HEK293T (cell line): ENCODE data around the gene BUD13.

ENCODE experiments used
- ARNT ChIP-seq: fragments of 450-650 bp; IDR thresholded peaks from 2 replicates; pipeline ENCODE4 v1.6.1; 2017; ENCODE audit warnings: mild to moderate bottlenecking
- BHLHE40 ChIP-seq: fragments of 450-650 bp; IDR thresholded peaks from 2 replicates; pipeline ENCODE4 v1.6.1; 2016; ENCODE audit warnings: mild to moderate bottlenecking, moderate library complexity, borderline replicate concordance
- FOXM1 ChIP-seq: fragments of 450-650 bp; IDR thresholded peaks from 2 replicates; pipeline ENCODE4 v1.6.1; 2017; ENCODE audit warnings: mild to moderate bottlenecking, borderline replicate concordance
- SUZ12 ChIP-seq: fragments of 450-650 bp; IDR thresholded peaks from 2 replicates; pipeline ENCODE4 v1.6.1; 2016; ENCODE audit warnings: mild to moderate bottlenecking

DNA sequence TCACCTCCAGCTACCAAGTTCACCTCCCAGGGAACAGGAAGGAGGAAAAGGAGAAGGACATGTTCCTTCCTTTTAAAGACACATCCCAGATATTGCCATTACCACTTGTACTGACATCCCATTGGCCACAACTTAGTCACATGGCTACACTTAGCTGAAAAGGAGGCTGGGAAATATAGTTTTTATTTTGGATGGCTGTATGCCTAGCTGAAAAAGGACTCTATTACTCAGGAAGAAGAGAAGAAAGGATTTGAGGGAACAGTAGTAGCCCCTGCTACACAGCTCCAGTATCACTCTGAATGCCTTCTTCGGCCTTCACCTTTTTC, 20.9 kb upstream of the BUD13 start:
- TF ChIP-seq FOXM1 = no peak
- no peak for TF ChIP-seq BHLHE40
- no peak for TF ChIP-seq SUZ12
- TF ChIP-seq ARNT = no peak
